Activated naive CD4-positive, alpha-beta T cell treated with anti-CD3 and anti-CD28 coated beads for 36 hours (primary cell): ENCODE measurements around the gene LRRC3C. TPM values are rescaled to one million over a fixed set of nuclear protein-coding genes. Genes with fewer than 3 reads are reported as not detected.

Source experiments
- CTCF ChIA-PET: fragments of 350-600 bp; sonication (Branson Sonifier 250); formaldehyde crosslinking; loops from one replicate; lab custom pipeline; 2021; ENCODE audit warnings: antibody characterized with exemption; lab: Charles Lee
- DNase-seq: peaks from one replicate; pipeline ENCODE4 v3.0.0-alpha.2; 2020
- H3K27ac Mint-ChIP-seq: one replicate; pipeline ENCODE4 v1.8.0; 2021; ENCODE audit warnings: mild to moderate bottlenecking, mixed read lengths
- H3K27me3 Mint-ChIP-seq: one replicate; pipeline ENCODE4 v1.8.0; 2021; ENCODE audit warnings: low read depth, mixed read lengths
- H3K36me3 Mint-ChIP-seq: one replicate; pipeline ENCODE4 v1.8.0; 2021; ENCODE audit warnings: low read depth, mixed read lengths
- H3K4me1 Mint-ChIP-seq: one replicate; pipeline ENCODE4 v1.8.0; 2021; ENCODE audit warnings: low read depth, mixed read lengths
- H3K4me3 Mint-ChIP-seq: one replicate; pipeline ENCODE4 v1.8.0; 2021; ENCODE audit warnings: mild to moderate bottlenecking, moderate library complexity, mixed read lengths
- H3K9me3 Mint-ChIP-seq: one replicate; pipeline ENCODE4 v1.8.0; 2021; ENCODE audit warnings: mixed read lengths
- intact Hi-C: fragments of 100-400 bp; cut with micrococcal nuclease; formaldehyde crosslinking; loops from one replicate; pipeline ENCODE4 v1.15.1; 2023
- total RNA-seq, 2 experiments: library from RNA; stranded (reverse); gene quantifications; one replicate each; pipeline ENCODE4 v1.2.3, GENCODE V29; 2021

Gene LRRC3C
- total RNA-seq, 2 experiments from 2014 or later = not detected

- Mint-ChIP-seq H3K9me3 (no peaks in the 10 kb centered on the region), H3K27me3 (peaks cover 2% of the 10 kb centered on the region), H3K27ac (peak overlapping the region; percentile 80), H3K36me3 (peaks cover 33% of the 10 kb centered on the region), H3K4me1 (peaks cover 39% of the 10 kb centered on the region), H3K4me3 (peak overlapping the region; percentile 88)
- DNase-seq = no peak
- CTCF ChIA-PET = interaction anchor here (0.6 to 1.8 kb wide), 4 partner anchors 45 to 168 kb away, joined by 3 to 5 read pairs (median 4); no protein-coding TSS in a partner anchor
- intact Hi-C loops = loop anchor here (2.0 to 5.0 kb wide), 2 partner anchors 40 to 211 kb away; no protein-coding TSS in a partner anchor
These were observed 54.3 kb downstream of the LRRC3C start for GRCh38 chr17:39981766-39982375.

GRCh38 chr17:39988206-39988810 lies 60.8 kb downstream of the LRRC3C start:
- intact Hi-C loops = no loop called here
- CTCF ChIA-PET = no interaction called here
- no peak for DNase-seq
- Mint-ChIP-seq H3K36me3 (peaks cover 64% of the 10 kb centered on the region), H3K27ac (no peak overlapping the region), H3K4me1 (peaks cover 13% of the 10 kb centered on the region), H3K9me3 (no peaks in the 10 kb centered on the region), H3K27me3 (no peaks in the 10 kb centered on the region), H3K4me3 (no peak overlapping the region)

- CTCF ChIA-PET = no interaction called here
- intact Hi-C loops = no loop called here
- no peak overlapping the region for H3K27ac Mint-ChIP-seq
These were observed 66.9 kb downstream of the LRRC3C start for GRCh38 chr17:39994448-39994847.

More at GRCh38 chr17:39994448-39994847, 66.9 kb downstream of the LRRC3C start:
- H3K9me3 Mint-ChIP-seq = no peaks in the 10 kb centered on the region
- no peaks in the 10 kb centered on the region for H3K27me3 Mint-ChIP-seq
- DNase-seq = no peak
- H3K36me3 Mint-ChIP-seq = peaks cover 48% of the 10 kb centered on the region
- H3K4me1 Mint-ChIP-seq = peaks cover 5% of the 10 kb centered on the region
- no peak overlapping the region for H3K4me3 Mint-ChIP-seq

Other genes with a start within 250 kb of the LRRC3C start
- 10 to 100 TPM; 11.8 to 11.9 TPM for gene PGAP3, start 239.7 kb upstream of the LRRC3C start, total RNA-seq
- 1 to 10 TPM; 6.0 to 6.3 TPM for gene ERBB2, start 227.7 kb upstream of the LRRC3C start, total RNA-seq
- gene MIEN1, start 197.2 kb upstream of the LRRC3C start, total RNA-seq = 10 to 100 TPM; 35.2 to 36.5 TPM
- gene GRB7, start 189.8 kb upstream of the LRRC3C start, total RNA-seq = 1 to 10 TPM; 2.0 to 2.1 TPM
- gene IKZF3, start 63.4 kb upstream of the LRRC3C start, total RNA-seq = 10 to 100 TPM; 34.2 to 36.1 TPM
- not detected for gene ZPBP2, start 59.5 kb upstream of the LRRC3C start, total RNA-seq
- 10 to 100 TPM; 22.2 to 25.5 TPM for gene GSDMB, start 9.1 kb upstream of the LRRC3C start, total RNA-seq
- 10 to 100 TPM; 51.8 to 52.1 TPM for gene ORMDL3, start 131 bp upstream of the LRRC3C start, total RNA-seq
- under 1 TPM in 1 of 2 experiments, not detected in 1; 0.17 TPM for gene GSDMA, start 35.3 kb downstream of the LRRC3C start, total RNA-seq
- gene PSMD3, start 53.1 kb downstream of the LRRC3C start, total RNA-seq = 100 to 1,000 TPM; 122 to 125 TPM
- not detected for gene CSF3, start 87.7 kb downstream of the LRRC3C start, total RNA-seq
- 100 to 1,000 TPM; 107 TPM for gene MED24, start 126.7 kb downstream of the LRRC3C start, total RNA-seq
- gene THRA, start 135.2 kb downstream of the LRRC3C start, total RNA-seq = 10 to 100 TPM; 10.2 to 11.2 TPM
- 1 to 10 TPM; 9.0 to 9.1 TPM for gene NR1D1, start 172.9 kb downstream of the LRRC3C start, total RNA-seq
- 10 to 100 TPM; 72.1 to 72.2 TPM for gene MSL1, start 194.2 kb downstream of the LRRC3C start, total RNA-seq
- 100 to 1,000 TPM; 104 TPM for gene CASC3, start 212.8 kb downstream of the LRRC3C start, total RNA-seq
- gene RAPGEFL1, start 249.7 kb downstream of the LRRC3C start, total RNA-seq = 1 to 10 TPM; 3.1 to 4.0 TPM